PFSK-1 (cell line): ENCODE measurements around the gene XAB2.

Experiments
- TAF1 ChIP-seq: IDR thresholded peaks from 2 replicates; pipeline ENCODE4 v1.6.1; 2012; ENCODE audit warnings: low read length, control low read depth, borderline replicate concordance; ENCODE audit not compliant: insufficient read depth
- TF ChIP-seq, protein P1 (sequence below), 2 experiments: IDR thresholded peaks; 2 replicates each; pipeline versions ENCODE4 v1.6.1 to v1.8.0; 2011 to 2012; ENCODE audit warnings: low read depth in 2 of 2, low read length in 2 of 2, control low read depth in 1 of 2, inconsistent platforms in 1 of 2, mild to moderate bottlenecking in 1 of 2, moderate library complexity in 1 of 2; ENCODE audit not compliant: insufficient read depth in 1 of 2

DNA sequence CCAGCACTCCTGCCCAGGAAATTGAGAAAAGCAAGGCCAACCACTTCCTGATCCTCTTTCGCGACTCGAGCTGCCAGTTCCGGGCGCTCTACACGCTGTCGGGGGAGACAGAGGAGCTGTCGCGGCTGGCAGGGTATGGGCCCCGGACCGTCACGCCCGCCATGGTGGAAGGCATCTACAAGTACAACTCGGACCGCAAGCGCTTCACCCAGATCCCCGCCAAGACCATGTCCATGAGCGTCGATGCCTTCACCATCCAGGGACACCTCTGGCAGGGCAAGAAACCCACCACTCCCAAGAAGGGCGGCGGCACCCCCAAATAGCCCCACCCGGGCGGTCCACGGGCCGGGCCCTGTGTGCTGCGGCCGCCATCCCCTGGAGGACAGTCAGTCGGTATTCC is 11.6 kb downstream of the XAB2 start:
- TF ChIP-seq, protein P1, sequence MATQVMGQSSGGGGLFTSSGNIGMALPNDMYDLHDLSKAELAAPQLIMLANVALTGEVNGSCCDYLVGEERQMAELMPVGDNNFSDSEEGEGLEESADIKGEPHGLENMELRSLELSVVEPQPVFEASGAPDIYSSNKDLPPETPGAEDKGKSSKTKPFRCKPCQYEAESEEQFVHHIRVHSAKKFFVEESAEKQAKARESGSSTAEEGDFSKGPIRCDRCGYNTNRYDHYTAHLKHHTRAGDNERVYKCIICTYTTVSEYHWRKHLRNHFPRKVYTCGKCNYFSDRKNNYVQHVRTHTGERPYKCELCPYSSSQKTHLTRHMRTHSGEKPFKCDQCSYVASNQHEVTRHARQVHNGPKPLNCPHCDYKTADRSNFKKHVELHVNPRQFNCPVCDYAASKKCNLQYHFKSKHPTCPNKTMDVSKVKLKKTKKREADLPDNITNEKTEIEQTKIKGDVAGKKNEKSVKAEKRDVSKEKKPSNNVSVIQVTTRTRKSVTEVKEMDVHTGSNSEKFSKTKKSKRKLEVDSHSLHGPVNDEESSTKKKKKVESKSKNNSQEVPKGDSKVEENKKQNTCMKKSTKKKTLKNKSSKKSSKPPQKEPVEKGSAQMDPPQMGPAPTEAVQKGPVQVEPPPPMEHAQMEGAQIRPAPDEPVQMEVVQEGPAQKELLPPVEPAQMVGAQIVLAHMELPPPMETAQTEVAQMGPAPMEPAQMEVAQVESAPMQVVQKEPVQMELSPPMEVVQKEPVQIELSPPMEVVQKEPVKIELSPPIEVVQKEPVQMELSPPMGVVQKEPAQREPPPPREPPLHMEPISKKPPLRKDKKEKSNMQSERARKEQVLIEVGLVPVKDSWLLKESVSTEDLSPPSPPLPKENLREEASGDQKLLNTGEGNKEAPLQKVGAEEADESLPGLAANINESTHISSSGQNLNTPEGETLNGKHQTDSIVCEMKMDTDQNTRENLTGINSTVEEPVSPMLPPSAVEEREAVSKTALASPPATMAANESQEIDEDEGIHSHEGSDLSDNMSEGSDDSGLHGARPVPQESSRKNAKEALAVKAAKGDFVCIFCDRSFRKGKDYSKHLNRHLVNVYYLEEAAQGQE (IDR thresholded peaks at IDR 0.05; ENCODE audit: insufficient read depth in 1 of 2, low read depth in 2 of 2, low read length in 2 of 2): no peak
- TF ChIP-seq TAF1: no peak
